ENCODE results near the gene ECI1.

Gene ECI1

DNA sequence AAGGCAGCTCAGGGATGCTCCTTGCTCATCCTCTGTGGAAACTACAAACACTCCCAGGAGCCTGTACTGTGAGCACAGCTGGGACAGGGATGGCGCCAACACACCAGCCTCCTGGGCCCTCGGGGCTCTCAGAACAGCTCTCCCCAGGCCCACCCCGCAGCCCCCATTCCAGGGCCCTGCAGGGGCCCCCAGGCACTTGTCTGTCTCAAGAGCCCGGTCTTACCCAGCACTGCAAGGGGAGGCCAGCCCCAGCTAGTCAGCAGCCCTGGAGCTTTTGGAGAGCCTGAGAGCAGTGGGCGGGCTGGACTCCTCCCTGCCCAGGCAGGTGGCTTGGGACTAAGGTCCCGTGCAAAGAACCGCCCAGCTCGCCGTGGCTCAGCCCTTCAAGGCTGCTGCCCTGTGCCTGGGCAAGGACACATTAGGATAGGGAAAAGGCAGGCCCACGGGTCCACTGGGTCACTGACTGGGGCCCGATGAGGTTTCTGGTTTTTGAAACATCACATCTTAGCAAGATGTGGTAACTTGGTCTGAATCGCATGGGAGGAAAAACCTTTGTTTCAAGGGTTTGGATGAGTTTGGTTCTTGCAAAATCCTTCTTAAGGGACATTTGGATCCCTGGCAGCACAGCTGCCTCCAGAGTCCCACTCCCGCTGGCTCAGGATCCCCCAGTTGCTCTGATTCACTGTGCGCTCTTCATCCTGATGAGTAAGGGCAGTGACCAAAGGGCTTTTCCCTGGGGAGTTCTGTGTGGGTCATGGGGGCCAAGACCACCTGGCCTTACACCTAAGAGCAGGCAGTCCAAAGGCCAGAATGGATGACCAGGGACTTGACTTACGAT is 12.3 kb downstream of the ECI1 start:
- H3K4me3 ChIP-seq (ENCODE audit: low read length): no peak overlapping the region
- no peak for DNase-seq (ENCODE audit: low read depth)
- no peak for TF ChIP-seq CTCF (IDR thresholded peaks at IDR 0.05; ENCODE audit: insufficient read depth, low read depth, low read length, missing control alignments)

DNA sequence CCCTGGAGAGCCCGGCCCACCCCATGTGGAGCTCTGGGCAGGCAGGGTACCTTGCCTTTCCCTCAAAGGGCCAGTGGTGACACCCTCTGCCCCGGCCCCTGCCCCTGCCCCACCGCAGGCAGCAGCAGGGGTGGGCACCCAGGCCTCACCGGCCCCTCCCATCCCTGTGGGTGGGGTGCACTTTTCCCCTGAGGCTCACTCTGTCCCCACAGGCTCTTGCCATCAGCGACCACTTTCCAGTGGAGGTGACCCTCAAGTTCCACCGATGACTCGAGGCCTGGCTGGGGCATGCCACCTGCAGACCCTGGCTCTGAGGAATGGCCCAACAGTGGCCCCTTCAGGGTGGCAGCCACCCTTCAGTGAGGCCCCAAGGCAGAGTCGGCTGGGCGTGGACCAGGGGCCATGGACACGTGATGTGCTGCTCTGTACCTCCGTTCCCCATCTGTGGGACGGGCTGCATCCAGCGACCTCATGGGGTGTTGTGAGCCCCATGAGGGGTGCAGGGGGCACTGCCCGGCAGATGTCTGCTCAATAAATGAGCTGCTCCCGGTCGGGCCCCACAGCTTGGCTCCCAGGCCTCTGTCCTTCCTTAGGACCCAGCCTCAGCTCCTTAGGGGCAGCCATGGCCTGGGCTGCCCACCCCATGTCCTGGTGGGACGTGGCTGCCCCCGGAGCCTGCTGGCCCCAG is 13.1 kb downstream of the ECI1 start:
- H3K4me3 ChIP-seq (ENCODE audit: low read length): no peak overlapping the region
- no peak for DNase-seq (ENCODE audit: low read depth)
- TF ChIP-seq CTCF (IDR thresholded peaks at IDR 0.05; ENCODE audit: insufficient read depth, low read depth, low read length, missing control alignments): no peak

- no peak for TF ChIP-seq CTCF (IDR thresholded peaks at IDR 0.05; ENCODE audit: insufficient read depth, low read depth, low read length, missing control alignments)
- DNase-seq (ENCODE audit: low read depth): no peak
- H3K4me3 ChIP-seq (ENCODE audit: low read length): no peak overlapping the region
Observed at GRCh38 chr16:2237493-2238149, 13.8 kb downstream of the ECI1 start.

DNA sequence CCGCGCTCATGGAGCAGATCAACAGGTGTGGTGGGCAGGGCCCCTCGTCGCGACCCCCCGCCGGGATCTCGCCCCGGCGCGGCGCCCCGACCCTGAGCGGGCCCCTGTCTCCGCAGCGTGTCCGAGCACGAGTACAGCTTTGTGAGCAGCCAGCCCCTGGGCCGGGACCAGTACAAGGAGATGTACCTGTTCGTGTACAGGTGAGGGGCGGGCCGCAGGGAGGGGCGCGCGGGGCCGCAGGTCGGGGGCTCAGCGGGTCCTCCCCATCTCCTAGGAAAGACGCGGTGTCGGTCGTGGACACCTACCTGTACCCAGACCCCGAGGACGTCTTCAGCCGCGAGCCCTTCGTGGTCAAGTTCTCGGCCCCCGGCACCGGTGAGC is 14.3 kb downstream of the ECI1 start:
- no peak overlapping the region for H3K4me3 ChIP-seq (ENCODE audit: low read length)
- DNase-seq (ENCODE audit: low read depth): no peak
- no peak for TF ChIP-seq CTCF (IDR thresholded peaks at IDR 0.05; ENCODE audit: insufficient read depth, low read depth, low read length, missing control alignments)

DNA sequence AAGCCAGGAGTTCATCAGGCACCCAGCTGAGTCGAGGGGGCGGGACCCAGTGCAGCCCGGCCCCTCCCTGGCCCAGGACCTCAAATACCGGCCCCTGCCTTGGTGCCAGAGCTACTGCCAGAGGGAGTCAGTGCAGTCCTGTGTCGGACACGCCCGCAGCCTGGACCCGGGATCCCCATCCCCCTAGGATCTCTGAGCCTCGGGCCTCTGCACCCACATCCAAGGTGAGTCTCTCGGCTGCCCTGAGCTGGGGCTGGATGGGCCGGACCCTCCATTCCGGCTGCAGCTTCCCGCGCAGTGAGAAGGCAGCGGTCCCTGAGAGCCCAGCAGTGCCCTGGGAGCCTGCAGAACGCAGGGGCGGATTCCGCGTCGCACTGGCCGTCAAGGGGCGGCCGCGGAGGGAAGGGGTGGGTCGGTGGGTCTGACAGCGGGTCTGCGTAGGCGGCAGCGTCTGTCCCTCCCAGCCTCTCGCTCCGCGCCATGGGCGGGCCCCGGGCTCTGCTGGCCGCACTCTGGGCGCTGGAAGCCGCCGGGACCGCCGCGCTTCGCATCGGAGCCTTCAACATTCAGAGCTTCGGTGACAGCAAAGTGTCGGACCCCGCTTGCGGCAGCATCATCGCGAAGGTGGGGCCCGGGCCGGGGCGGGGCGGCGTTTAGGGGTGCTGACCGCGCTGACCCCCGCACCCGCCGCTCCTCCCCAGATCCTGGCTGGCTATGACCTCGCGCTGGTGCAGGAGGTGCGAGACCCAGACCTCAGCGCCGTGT is 14.9 kb downstream of the ECI1 start, which contains the start of gene DNASE1L2:
TSS of gene DNASE1L2 (plus strand) at position 108 of the 765 bp plus-strand sequence. CDS start at position 481, 373 bp downstream.
- H3K4me3 ChIP-seq (ENCODE audit: low read length): no peak within 1 kb of the TSS
- no peak for DNase-seq (ENCODE audit: low read depth)
- TF ChIP-seq CTCF (IDR thresholded peaks at IDR 0.05; ENCODE audit: insufficient read depth, low read depth, low read length, missing control alignments): no peak

GRCh38 chr16:2235695-2236336 is 15.6 kb downstream of the ECI1 start:
- H3K4me3 ChIP-seq (ENCODE audit: low read length): no peak overlapping the region
- no peak for TF ChIP-seq CTCF (IDR thresholded peaks at IDR 0.05; ENCODE audit: insufficient read depth, low read depth, low read length, missing control alignments)
- DNase-seq (ENCODE audit: low read depth): no peak

Measured in epithelial cell of esophagus (primary cell).